Inferior parietal cortex (tissue), 1 donor: ENCODE results near the gene SIL1.
"Not testable (repeated sequence)": the region's sequence is repeated elsewhere in the genome, so short reads cannot be mapped to it uniquely, and the experiment has no call there.

Experiments
- DNase-seq: peaks from one replicate; pipeline ENCODE4 v3.0.0-alpha.2; 2016; ENCODE audit errors: extremely low spot score

The SIL1 gene

DNA sequence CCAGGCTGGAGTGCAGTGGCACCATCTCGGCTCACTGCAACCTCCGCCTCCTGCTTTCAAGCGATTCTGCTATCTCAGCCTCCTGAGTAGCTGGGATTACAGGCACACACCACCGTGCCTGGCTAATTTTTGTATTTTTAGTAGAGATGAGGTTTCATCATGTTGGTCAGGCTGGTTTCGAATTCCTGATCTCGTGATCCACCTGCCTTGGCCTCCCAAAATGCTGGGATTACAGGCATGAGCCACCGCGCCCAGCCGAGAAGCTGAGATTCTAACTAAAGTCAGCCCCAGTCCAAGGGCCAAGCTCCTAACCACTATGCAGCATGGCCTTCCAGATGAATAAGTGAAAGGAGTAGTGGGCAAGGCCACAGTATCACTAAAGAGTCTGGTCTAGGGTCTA lies 20.9 kb downstream of the SIL1 start:
- DNase-seq, result not testable (repeated sequence)

- not testable (repeated sequence) for DNase-seq
Observed at GRCh38 chr5:139174382-139174781, 23.8 kb downstream of the SIL1 start.

GRCh38 chr5:139171779-139172404 lies 26.3 kb downstream of the SIL1 start:
- DNase-seq, result no peak

GRCh38 chr5:139167952-139168720 lies 30.0 kb downstream of the SIL1 start:
- DNase-seq, result no peak

DNA sequence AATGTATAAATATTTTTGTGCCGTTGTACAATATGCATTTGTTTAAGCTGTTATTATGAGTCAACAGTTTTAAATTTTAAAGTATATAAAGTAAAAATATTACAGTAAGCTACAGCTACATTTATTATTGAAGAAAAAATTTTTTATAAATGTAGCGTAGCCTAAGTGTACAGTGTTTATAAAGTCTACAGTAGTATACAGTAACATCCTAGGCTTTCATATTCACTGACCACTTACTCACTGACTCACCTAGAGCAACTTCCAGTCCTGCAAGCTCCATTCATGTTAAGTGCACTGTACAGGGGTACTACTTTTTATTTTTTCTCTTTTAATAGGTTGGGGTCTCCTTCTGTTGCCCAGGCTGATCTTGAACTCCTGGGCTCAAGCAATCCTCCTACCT lies 30.6 kb downstream of the SIL1 start:
- DNase-seq, result no peak

DNA sequence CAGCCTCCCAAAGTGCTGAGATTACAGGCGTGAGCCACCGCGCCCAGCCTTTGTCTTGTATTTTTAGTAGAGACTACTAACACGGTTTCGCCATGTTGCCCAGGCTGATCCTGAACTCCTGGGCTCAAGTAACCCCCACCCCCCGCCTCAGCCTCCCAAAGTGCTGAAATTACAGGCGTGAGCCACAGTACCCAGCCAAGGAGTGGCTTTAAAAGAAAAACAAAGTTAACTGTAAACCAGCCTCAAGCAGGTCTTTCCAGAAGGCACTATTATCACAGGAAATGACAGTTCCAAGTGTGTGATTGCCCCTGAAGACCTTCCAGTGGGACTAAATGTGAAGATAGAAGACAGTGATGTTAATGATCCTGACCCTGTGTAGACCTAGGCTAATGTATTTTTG lies 31.1 kb downstream of the SIL1 start:
- DNase-seq, result no peak

DNA sequence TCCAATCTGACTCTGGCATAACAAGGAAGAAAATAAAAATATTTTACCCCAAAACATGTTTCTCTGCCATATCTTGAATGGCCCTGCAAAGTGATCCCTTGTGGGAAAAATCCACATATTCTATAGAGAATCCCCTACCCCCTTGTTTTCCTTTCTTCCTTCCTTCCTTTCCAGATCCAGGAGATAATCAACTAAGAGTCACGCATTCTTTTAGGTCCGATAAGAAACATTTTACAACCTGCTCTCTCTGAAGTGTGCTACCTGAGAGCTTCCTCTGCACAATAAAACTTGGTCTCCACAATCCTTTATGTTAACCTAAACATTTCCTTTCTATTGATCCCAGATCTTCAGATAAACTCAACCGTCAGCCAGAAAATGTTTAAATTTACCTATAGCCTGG lies 33.3 kb downstream of the SIL1 start:
- not testable (repeated sequence) for DNase-seq

- no peak for DNase-seq
Observed at GRCh38 chr5:139164020-139164419, 34.1 kb downstream of the SIL1 start.

DNA sequence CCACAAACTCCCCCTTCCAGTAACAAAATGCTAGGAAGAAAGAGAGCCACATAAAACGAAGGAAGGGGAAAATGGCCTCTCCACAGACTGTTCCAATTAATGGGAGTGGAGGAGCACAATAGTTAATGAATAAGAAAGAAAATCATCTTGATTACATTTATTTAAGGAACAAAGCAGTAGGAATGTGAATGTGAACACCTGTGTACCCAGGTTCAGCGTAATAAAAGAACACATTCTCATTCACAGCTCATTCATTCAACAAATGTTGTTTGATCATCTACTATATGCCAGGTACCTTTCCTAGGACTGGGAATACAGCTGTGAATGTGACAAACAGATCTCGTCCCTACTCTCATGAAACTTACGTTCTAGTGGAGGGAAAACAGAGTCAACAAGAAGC lies 35.7 kb downstream of the SIL1 start:
- DNase-seq, result no peak

GRCh38 chr5:139158791-139159190 lies 39.4 kb downstream of the SIL1 start:
- DNase-seq, result no peak

DNA sequence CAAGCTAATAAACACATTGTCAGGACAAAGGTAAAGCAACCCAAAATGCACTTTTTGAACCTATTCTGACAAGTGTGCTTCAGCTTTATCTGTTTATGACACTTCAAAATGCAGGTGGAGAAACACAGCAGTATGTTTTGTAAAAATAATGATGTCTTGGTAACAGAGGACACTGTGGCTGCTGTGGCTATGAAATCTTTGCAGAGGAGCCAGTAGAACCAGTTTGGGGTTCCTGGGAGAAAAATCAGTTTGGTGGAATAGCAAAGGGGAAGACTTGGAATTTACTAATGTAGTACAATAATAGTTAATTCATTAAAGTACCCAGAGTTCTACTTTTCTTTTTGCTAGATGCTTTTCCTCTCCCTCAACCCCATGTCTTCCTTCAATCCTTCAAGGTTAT lies 40.6 kb downstream of the SIL1 start:
- DNase-seq, result no peak

DNA sequence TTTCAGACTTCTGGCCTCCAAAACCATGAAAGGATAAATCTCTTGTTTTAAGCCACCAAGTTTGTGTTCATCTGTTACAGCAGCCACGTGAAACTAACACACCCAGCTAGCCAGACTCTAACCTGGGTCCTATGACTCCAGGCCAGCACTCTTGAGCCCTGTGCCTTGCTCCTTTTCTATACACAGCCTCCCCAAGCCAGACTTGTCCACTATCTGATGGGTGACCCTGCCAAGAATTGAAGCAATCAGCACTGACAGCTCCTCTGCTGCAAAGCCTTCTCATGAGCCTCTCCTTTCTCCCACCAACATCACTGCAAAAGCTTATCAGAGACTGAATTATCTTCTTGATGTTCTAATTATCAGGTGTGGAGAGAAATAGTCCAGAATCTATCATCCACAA lies 41.4 kb downstream of the SIL1 start:
- no peak for DNase-seq

DNA sequence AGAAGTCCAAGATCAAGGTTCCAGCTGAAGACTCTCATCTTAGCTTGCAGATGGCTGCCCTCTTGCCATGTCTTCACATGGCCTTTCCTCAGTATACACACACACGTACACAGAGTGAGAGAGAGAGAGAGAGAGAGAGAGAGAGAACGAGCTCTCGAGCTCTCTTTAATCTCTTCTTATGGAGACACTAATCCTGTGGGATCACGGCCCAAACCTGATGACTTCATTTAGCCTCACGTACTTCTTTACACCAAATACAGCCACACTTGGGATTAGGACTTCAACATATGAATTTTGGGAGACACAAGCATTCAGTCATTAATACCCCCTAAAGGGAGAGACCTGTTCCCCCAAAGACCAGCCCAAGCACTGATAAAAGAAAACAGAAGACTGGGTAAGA lies 42.8 kb downstream of the SIL1 start:
- DNase-seq, result no peak

DNA sequence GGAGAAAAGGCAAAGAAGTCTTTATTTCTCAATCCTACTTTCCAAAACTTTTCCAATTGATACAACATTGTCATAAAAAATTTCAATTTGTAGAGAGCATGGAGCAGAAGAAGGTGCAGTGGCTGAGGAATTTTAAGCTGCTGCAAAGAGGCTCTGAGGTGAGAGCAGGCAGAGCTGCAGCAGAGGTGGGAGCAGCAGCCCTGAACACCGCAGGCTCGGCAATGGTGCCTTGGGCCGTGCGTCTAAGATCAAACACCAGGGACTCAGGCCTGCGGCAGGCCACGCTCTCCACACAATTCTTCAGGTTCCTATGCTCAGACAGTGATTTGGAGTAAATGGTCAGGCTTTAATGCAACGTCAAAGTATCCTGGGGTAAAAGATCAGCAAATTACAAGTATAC lies 46.3 kb downstream of the SIL1 start:
- no peak for DNase-seq

GRCh38 chr5:139150367-139150999 lies 47.7 kb downstream of the SIL1 start:
- no peak for DNase-seq

GRCh38 chr5:139149477-139150199 lies 48.5 kb downstream of the SIL1 start:
- DNase-seq, result no peak

DNA sequence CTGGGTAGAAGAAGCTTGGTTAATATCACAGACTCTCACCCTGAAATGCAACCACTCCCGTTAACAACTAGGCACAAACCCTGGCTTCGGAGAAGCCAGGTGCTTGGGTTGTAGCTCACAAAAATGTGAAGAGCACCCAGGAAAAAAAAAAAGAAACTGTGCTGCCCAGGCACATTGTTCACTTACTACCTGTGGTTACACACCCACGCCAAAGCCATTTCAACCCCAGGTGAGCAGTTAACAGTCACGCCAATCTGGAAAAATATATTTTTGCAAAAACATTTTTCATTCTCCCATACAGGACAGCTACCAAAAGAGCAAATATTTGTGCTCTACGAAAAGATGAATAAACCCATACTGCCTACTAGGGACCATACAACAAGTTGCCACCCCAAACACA lies 49.2 kb downstream of the SIL1 start:
- DNase-seq, result no peak

GRCh38 chr5:139148306-139148705 lies 49.9 kb downstream of the SIL1 start:
- DNase-seq, result no peak

- DNase-seq, result no peak
Observed at GRCh38 chr5:139147483-139148087, 50.6 kb downstream of the SIL1 start.

- no peak for DNase-seq
Observed at GRCh38 chr5:139146809-139147482, 51.2 kb downstream of the SIL1 start.

GRCh38 chr5:139141446-139142204 lies 56.5 kb downstream of the SIL1 start:
- no peak for DNase-seq
